ENCODE results near the gene MAPKAP1.

MAPKAP1 gene

DNA sequence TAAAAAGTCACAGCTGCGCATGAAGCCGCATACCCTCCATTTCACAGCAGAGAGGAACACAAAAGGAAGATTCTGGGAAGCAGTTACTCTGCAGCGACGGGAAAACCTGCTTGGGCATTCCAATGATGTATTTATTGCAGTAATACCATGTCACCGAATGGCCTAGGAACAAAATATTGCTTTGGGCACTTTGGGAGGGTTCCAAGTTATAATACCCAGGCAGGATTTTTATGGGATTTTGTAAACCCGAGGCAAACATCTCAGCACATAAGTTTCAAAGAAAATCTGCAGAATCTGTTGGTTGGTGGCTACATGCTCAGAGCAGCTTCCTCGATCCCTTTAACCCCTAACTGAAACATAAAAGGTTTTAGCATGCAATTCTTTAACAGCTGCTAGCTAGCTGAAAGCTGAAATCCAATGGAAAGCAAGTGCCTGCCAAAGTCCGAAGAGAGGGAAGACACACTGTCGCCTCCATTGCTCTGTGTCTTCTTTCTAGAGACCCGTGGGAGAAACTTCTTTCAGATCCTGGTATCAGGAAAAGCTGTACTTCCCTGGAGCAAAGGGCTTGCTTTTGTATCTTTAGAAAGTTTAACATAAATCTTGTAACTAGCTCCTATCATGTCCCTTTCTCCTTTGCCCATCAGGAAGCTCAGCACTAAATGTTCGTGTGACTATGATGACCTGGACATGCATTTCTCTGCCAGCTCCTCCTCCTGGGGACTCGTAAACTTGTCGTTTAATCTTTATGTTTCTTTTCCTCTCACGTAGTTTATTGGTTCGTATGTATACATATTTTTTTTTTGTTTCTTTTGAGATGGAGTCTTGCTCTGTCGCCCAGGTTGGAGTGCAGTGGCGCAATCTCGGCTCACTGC is 195.0 kb downstream of the MAPKAP1 start:
- TF ChIP-seq, protein P1, sequence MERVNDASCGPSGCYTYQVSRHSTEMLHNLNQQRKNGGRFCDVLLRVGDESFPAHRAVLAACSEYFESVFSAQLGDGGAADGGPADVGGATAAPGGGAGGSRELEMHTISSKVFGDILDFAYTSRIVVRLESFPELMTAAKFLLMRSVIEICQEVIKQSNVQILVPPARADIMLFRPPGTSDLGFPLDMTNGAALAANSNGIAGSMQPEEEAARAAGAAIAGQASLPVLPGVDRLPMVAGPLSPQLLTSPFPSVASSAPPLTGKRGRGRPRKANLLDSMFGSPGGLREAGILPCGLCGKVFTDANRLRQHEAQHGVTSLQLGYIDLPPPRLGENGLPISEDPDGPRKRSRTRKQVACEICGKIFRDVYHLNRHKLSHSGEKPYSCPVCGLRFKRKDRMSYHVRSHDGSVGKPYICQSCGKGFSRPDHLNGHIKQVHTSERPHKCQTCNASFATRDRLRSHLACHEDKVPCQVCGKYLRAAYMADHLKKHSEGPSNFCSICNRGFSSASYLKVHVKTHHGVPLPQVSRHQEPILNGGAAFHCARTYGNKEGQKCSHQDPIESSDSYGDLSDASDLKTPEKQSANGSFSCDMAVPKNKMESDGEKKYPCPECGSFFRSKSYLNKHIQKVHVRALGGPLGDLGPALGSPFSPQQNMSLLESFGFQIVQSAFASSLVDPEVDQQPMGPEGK (CRISPR knock-in tag; IDR thresholded peaks at IDR 0.05; ENCODE audit: borderline replicate concordance), result no peak
- TF ChIP-seq PPARA (CRISPR knock-in tag; IDR thresholded peaks at IDR 0.05; ENCODE audit: borderline replicate concordance) (no peak), TCF4 (CRISPR knock-in tag; IDR thresholded peaks at IDR 0.05; ENCODE audit: borderline replicate concordance) (no peak), ZNF70 (CRISPR knock-in tag; IDR thresholded peaks at IDR 0.05) (no peak), ZNF565 (CRISPR knock-in tag; conservative IDR thresholded peaks at IDR 0.05; ENCODE audit: low read depth) (no peak), TOX (CRISPR knock-in tag; IDR thresholded peaks at IDR 0.05; ENCODE audit: borderline replicate concordance) (no peak), BACH2 (CRISPR knock-in tag; IDR thresholded peaks at IDR 0.05; ENCODE audit: borderline replicate concordance) (no peak), OSR1 (CRISPR knock-in tag; IDR thresholded peaks at IDR 0.05) (no peak), ZNF8 (CRISPR knock-in tag; IDR thresholded peaks at IDR 0.05) (no peak), SNAI2 (CRISPR knock-in tag; IDR thresholded peaks at IDR 0.05) (no peak), ZFP3 (CRISPR knock-in tag; IDR thresholded peaks at IDR 0.05) (no peak), RARB (CRISPR knock-in tag; IDR thresholded peaks at IDR 0.05) (no peak), ESRRG (CRISPR knock-in tag; IDR thresholded peaks at IDR 0.05) (no peak)
- TF ChIP-seq, protein P2, sequence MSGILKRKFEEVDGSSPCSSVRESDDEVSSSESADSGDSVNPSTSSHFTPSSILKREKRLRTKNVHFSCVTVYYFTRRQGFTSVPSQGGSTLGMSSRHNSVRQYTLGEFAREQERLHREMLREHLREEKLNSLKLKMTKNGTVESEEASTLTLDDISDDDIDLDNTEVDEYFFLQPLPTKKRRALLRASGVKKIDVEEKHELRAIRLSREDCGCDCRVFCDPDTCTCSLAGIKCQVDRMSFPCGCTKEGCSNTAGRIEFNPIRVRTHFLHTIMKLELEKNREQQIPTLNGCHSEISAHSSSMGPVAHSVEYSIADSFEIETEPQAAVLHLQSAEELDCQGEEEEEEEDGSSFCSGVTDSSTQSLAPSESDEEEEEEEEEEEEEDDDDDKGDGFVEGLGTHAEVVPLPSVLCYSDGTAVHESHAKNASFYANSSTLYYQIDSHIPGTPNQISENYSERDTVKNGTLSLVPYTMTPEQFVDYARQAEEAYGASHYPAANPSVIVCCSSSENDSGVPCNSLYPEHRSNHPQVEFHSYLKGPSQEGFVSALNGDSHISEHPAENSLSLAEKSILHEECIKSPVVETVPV (CRISPR knock-in tag; IDR thresholded peaks at IDR 0.05), result no peak
- TF ChIP-seq, protein P3, sequence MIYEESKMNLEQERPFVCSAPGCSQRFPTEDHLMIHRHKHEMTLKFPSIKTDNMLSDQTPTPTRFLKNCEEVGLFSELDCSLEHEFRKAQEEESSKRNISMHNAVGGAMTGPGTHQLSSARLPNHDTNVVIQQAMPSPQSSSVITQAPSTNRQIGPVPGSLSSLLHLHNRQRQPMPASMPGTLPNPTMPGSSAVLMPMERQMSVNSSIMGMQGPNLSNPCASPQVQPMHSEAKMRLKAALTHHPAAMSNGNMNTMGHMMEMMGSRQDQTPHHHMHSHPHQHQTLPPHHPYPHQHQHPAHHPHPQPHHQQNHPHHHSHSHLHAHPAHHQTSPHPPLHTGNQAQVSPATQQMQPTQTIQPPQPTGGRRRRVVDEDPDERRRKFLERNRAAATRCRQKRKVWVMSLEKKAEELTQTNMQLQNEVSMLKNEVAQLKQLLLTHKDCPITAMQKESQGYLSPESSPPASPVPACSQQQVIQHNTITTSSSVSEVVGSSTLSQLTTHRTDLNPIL (CRISPR knock-in tag; IDR thresholded peaks at IDR 0.05; ENCODE audit: low read depth), result no peak
- TF ChIP-seq, protein P4, sequence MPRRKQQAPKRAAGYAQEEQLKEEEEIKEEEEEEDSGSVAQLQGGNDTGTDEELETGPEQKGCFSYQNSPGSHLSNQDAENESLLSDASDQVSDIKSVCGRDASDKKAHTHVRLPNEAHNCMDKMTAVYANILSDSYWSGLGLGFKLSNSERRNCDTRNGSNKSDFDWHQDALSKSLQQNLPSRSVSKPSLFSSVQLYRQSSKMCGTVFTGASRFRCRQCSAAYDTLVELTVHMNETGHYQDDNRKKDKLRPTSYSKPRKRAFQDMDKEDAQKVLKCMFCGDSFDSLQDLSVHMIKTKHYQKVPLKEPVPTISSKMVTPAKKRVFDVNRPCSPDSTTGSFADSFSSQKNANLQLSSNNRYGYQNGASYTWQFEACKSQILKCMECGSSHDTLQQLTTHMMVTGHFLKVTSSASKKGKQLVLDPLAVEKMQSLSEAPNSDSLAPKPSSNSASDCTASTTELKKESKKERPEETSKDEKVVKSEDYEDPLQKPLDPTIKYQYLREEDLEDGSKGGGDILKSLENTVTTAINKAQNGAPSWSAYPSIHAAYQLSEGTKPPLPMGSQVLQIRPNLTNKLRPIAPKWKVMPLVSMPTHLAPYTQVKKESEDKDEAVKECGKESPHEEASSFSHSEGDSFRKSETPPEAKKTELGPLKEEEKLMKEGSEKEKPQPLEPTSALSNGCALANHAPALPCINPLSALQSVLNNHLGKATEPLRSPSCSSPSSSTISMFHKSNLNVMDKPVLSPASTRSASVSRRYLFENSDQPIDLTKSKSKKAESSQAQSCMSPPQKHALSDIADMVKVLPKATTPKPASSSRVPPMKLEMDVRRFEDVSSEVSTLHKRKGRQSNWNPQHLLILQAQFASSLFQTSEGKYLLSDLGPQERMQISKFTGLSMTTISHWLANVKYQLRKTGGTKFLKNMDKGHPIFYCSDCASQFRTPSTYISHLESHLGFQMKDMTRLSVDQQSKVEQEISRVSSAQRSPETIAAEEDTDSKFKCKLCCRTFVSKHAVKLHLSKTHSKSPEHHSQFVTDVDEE (CRISPR knock-in tag; IDR thresholded peaks at IDR 0.05), result no peak
- TF ChIP-seq, protein P5, sequence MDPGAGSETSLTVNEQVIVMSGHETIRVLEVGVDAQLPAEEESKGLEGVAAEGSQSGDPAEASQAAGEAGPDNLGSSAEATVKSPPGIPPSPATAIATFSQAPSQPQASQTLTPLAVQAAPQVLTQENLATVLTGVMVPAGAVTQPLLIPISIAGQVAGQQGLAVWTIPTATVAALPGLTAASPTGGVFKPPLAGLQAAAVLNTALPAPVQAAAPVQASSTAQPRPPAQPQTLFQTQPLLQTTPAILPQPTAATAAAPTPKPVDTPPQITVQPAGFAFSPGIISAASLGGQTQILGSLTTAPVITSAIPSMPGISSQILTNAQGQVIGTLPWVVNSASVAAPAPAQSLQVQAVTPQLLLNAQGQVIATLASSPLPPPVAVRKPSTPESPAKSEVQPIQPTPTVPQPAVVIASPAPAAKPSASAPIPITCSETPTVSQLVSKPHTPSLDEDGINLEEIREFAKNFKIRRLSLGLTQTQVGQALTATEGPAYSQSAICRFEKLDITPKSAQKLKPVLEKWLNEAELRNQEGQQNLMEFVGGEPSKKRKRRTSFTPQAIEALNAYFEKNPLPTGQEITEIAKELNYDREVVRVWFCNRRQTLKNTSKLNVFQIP (CRISPR knock-in tag; IDR thresholded peaks at IDR 0.05; ENCODE audit: borderline replicate concordance, low read depth), result no peak
- no peak for ATAC-seq

DNA sequence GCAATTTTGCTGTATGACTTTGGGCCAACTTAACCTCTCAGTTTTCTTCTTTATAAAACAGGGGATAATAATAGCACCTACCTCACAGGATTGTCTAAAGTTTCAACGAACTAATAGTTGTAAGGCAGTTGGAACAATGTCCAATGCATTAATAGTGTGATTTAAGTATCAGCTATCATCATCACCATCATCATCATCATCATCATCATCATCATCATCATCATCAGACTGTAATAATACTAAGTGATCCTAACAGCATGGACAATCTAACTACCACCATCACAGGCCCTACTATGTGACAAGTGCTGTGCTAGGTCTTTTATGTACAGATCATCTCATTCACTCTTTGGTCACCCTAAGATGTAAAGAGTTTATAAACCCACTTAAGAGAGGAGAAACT is 196.0 kb downstream of the MAPKAP1 start:
- TF ChIP-seq, protein P1 (CRISPR knock-in tag; IDR thresholded peaks at IDR 0.05; ENCODE audit: borderline replicate concordance), result no peak
- TF ChIP-seq TOX (CRISPR knock-in tag; IDR thresholded peaks at IDR 0.05; ENCODE audit: borderline replicate concordance) (no peak), ZFP30 (CRISPR knock-in tag; IDR thresholded peaks at IDR 0.05) (no peak), OSR1 (CRISPR knock-in tag; IDR thresholded peaks at IDR 0.05) (no peak), ZNF565 (CRISPR knock-in tag; conservative IDR thresholded peaks at IDR 0.05; ENCODE audit: low read depth) (no peak), GLIS3 (CRISPR knock-in tag; IDR thresholded peaks at IDR 0.05) (no peak), BACH2 (CRISPR knock-in tag; IDR thresholded peaks at IDR 0.05; ENCODE audit: borderline replicate concordance) (no peak), ESRRG (CRISPR knock-in tag; IDR thresholded peaks at IDR 0.05) (no peak), ZC3H10 (CRISPR knock-in tag; IDR thresholded peaks at IDR 0.05) (no peak), ARNTL (CRISPR knock-in tag; IDR thresholded peaks at IDR 0.05; ENCODE audit: borderline replicate concordance, low read depth) (no peak), CSDC2 (CRISPR knock-in tag; IDR thresholded peaks at IDR 0.05) (no peak), TCF4 (CRISPR knock-in tag; IDR thresholded peaks at IDR 0.05; ENCODE audit: borderline replicate concordance) (no peak), PPARA (CRISPR knock-in tag; IDR thresholded peaks at IDR 0.05; ENCODE audit: borderline replicate concordance) (no peak)
- TF ChIP-seq, protein P5 (CRISPR knock-in tag; IDR thresholded peaks at IDR 0.05; ENCODE audit: borderline replicate concordance, low read depth), result no peak
- TF ChIP-seq, protein P3 (CRISPR knock-in tag; IDR thresholded peaks at IDR 0.05; ENCODE audit: low read depth), result no peak
- ATAC-seq, result no peak
